ENCODE data around the gene LEF1. TPM values are rescaled to one million over a fixed set of nuclear protein-coding genes. Genes with fewer than 3 reads are reported as not detected.

The LEF1 gene
- total RNA-seq, result 1 to 10 TPM; 2.2 to 8.3 (median 3.7) TPM

DNA sequence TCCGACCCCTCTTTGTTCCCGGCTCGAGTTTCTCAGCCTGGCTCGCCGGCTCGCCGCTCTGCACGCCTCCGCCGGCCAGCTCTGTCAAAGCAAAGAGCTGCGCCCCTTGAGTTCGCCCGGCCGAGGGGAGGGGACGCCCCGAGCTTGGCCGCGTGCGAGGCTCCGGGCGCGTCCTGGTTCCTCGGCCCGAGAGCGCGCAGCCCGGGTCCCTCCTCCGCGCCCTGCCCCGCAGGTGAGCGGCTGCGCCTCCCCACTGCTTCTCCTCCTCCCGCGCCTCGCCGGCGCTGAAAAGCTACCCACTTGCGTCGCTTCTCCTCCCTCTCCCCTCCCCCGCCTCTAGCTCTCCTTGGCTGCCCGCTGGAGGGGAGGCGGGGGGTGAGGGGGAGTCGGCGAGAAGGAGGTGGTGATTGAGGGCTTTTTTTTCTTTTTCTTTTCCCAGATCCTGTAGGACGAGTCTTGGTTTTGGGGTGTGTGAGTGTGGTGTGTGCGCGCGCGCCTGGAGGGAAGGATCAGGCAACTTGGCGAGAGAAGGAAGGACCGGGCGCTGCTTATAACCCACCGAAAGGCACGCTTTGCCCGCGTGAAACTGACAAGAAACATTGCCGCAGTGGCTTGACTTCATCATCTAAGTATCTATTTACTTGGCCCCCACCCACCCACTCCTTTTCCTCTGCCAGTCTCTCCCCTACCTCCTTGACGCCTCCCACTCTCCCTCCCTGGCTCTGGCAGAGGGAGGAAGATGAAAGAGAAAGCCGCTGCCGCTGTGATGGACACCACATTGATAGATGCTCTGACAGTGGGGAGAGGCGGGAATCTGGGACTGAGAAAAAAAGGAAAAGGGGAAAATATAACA lies at the start of gene LEF1:
Gene LEF1 (minus strand): TSS at position 262 of the 853 bp plus-strand sequence. CDS start 1,165 bp downstream, outside the sequence.
- ATAC-seq (ENCODE audit: low FRiP score) (peak; percentile 34), DNase-seq (ENCODE audit: low spot score) (no peak)
- TF ChIP-seq, protein P1, sequence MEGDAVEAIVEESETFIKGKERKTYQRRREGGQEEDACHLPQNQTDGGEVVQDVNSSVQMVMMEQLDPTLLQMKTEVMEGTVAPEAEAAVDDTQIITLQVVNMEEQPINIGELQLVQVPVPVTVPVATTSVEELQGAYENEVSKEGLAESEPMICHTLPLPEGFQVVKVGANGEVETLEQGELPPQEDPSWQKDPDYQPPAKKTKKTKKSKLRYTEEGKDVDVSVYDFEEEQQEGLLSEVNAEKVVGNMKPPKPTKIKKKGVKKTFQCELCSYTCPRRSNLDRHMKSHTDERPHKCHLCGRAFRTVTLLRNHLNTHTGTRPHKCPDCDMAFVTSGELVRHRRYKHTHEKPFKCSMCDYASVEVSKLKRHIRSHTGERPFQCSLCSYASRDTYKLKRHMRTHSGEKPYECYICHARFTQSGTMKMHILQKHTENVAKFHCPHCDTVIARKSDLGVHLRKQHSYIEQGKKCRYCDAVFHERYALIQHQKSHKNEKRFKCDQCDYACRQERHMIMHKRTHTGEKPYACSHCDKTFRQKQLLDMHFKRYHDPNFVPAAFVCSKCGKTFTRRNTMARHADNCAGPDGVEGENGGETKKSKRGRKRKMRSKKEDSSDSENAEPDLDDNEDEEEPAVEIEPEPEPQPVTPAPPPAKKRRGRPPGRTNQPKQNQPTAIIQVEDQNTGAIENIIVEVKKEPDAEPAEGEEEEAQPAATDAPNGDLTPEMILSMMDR (IDR thresholded peaks at IDR 0.05), result no peak

DNA sequence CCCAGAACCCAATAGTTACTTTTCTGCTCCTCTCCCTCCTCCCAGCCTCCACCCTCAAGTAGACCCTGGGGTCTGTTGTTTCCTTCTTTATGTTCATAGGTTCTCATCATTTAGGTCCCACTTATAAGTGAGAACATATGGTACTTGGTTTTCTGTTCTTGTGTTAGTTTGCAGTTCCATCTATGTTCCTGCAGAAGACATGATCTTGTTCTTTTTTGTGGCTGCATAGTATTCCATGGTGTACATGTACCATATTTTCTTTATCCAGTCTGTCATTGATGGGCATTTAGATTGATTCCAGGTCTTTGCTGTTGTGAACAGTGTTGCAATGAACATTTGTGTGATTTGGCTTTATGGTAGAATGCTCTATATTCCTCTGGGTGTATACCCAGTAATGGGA lies 47.8 kb upstream of the LEF1 start:
- DNase-seq (ENCODE audit: low spot score) (no peak), ATAC-seq (ENCODE audit: low FRiP score) (no peak)
- TF ChIP-seq, protein P1 (IDR thresholded peaks at IDR 0.05), result no peak

DNA sequence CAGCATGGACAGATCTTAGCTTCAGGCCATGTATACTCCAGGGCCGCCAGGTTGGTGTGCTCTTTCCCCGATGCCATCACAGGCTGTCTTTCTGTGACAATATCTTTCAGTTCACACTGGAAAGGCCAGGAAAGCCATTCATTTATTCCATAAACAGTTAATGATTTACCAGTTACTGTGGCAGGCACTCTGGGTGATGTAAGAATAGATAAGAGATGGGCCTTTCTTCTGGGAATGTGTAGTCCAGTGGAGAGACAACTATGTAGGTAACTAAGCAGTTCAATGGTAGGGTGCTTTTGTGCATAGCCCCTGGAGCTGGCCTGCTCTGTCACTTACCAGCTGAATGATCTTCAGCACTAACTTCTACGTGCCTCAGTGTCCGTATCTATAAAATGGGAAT lies 46.3 kb upstream of the LEF1 start:
- TF ChIP-seq, protein P1 (IDR thresholded peaks at IDR 0.05), result no peak
- ATAC-seq (ENCODE audit: low FRiP score) (no peak), DNase-seq (ENCODE audit: low spot score) (no peak)

DNA sequence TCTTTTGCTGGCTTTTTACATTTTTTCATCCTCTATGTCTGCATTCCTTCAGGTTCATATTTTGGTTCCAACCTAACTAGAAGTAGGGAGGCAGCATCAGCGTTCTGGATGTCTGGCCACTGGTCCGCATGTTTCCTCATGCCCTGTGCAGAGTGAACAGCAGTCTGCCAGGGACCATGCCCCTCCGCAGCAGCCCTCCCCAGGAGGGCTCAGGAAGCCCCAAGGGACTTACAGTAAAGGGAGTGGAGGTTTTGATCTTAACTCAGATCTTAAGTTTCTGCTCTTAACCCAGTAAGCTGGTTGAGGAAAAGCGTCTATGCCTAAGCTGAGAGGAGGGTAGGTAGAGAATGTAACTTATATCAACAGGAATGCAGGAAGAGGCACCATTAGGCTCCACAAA lies 45.0 kb upstream of the LEF1 start:
- ATAC-seq (ENCODE audit: low FRiP score) (no peak), DNase-seq (ENCODE audit: low spot score) (no peak)
- TF ChIP-seq, protein P1 (IDR thresholded peaks at IDR 0.05), result no peak

DNA sequence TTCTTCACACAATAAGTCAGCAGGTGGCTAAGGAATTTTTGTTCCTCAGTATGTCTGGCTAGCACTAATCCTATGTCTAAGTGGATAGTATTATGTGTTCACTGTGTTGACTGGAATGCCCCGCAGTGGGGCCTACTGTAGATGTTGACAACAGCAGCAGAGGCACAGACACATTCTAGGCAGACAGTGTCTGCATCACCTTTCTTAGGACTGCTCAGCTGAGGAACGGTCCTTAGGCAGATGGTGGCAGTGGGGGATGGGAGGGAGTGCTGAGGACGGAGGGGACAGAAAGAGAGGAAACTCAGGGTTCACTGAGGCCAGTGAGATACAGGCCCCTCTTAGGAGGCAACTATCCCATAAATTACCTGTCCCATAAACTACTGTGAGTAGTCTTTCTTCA lies 44.6 kb upstream of the LEF1 start:
- no peak for DNase-seq (ENCODE audit: low spot score)
- no peak for ATAC-seq (ENCODE audit: low FRiP score)
- TF ChIP-seq, protein P1 (IDR thresholded peaks at IDR 0.05), result no peak

DNA sequence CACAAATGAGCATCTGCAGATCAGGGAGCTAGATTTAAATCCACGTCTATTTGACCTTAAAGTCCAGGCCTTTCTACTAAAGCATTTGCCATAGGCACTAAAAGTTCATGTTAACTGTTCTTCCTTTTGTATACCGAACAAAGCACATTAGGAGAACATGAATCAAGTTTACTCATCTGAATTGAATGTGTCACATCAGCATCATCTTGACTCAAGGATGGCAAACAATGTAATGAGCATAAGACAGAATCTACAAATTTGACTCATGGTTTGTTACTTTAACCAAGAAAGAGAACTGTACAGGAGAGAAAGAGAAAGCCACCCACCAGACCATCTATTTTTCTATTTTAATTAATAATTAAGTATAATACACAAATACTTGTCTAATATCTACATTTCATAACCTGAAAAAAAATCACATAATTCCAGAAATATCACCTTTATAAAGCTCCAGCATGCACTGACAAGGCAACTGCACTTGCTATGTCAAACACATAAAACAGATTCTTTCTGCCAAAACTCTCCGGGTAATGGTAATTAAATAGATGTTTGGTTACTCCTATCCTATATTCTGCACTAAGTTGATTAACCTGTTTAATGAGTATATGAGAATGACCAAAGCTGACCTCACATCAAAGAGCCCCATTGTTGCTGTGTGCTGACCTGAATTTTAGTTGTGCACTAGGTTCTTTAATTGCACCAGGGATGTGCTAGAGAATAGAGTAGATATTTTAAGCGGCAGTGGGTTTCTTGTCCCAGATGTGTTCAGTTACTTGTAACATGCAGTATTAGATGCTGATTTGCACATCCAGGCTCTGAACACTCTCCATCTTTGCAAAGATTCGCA lies 42.5 kb upstream of the LEF1 start:
- ATAC-seq (ENCODE audit: low FRiP score) (no peak), DNase-seq (ENCODE audit: low spot score) (no peak)
- TF ChIP-seq, protein P1 (IDR thresholded peaks at IDR 0.05), result no peak
